SIG-M5 (cell line): ENCODE results near the gene CHST11.
A peak's percentile ranks its signal among the peaks of the same experiment; 100 is the strongest.

ENCODE experiments used
- DNase-seq: peaks from one replicate; lab custom pipeline; 2025; lab: John Stamatoyannopoulos, UW

CHST11 gene

GRCh38 chr12:104630230-104630670 lies 173.5 kb downstream of the CHST11 start:
- no peak for DNase-seq

GRCh38 chr12:104631867-104632266 lies 175.1 kb downstream of the CHST11 start:
- no peak for DNase-seq

DNA sequence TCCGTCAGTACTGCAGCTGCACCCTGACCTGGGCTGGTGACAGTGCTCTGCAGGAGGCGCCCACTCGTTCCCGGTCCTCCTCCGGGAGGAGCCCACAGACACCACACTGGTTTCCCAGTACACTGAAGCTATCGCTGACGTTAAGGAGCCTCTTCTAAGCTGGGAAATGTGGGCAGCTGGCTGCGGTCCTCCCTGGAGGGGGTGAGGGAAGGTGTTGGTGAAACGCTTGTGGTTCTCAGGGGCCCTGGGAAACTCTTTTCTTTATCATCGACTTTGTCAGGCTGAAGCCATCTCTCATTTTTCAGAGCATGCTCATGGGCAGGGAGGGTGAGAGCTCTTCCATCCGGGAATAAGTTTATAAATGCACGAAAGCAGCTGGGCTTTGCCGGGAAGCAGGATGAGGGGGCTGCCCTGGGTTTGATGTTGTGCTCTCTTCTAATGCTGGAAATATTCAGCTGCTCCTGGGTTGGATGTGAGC lies 176.0 kb downstream of the CHST11 start:
- no peak for DNase-seq

DNA sequence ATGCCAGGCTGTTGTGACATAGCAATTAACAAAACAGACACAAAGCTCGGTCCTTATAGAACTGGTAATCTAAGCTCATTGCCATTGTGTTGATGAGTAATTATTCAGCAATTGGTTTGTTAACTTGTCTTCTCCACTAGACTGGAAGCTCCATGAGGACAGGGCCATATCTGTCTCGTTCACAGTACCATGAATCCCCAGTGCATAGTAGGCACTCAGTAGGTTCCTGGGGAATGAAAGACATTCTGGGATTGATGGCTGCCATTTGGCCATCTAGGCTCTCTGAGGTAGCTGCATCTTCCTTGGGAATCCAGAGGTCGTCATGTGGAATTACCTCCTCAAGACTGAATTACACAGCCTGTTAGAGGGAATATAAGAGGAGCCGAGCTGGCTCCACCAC lies 177.3 kb downstream of the CHST11 start:
- no peak for DNase-seq

GRCh38 chr12:104634852-104635251 lies 178.1 kb downstream of the CHST11 start:
- no peak for DNase-seq

- DNase-seq, result no peak
Measured at GRCh38 chr12:104635607-104636343, 179.0 kb downstream of the CHST11 start.

DNA sequence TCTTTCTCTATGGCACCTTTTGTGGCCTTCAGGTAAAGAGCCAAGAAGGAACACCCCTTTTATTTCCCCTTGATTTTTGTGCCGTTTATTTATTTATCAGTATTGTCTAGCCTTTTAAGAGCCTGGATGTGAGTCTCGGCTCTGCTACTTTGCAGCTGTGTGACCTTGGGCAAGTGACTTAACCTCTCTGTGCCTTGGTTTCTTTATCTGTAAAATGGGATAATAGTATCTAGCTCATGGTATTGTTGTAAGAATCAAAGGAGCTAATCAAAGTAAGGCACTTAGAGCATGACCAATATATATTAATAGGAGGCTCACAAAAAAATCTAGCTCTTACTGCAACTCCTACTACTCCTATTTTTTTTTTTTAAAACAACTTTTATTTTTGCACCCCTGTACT lies 179.7 kb downstream of the CHST11 start:
- DNase-seq, result no peak

DNA sequence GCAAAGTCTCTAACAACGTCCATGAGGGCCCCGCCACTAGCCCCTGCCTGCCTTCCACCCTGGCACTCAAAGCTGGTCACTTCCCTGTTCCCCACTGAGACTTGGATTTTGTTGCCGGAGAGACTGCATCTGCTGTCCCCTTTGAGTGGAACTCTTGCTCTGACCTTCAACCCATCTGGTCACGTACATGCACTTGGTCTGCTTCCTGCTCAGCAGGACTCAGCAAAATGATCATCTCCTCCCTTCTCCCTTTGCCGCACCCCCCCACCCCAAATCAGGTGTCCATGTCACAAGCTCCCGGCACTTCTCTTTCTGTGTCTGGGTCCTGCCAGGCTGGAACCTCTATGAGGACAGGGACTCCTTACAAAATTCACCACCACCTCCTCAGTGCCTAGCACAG lies 180.9 kb downstream of the CHST11 start:
- DNase-seq, result no peak

DNA sequence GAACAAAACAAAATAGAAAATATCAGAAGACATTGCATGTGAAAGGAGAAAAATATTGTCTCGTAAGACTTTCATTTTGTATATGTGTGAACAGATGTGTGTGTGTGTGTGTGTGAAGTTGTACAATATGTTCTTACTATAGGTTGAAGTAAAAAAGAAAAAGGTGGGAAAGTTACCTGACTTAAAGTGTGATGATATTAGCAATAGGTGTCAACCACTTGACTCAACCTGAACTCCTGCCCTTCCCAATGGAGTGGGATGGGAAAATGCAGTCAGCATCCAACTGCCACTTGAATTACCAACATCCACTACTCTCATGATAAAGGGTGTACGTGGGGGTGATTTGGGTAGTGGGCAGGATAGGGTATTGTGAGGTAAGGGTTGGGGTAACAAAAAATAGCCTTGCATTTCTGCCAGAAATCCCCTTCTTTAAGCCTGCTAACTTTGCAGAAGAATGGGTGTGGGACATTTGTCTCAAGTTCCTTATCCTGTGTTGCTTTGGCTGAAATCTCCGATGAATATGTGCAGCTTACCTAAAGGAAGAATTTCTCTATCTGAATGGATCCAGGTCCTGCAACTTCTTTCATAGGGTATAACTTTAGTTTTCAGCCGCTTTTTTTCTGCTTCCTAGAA lies 181.6 kb downstream of the CHST11 start:
- DNase-seq, result no peak

DNA sequence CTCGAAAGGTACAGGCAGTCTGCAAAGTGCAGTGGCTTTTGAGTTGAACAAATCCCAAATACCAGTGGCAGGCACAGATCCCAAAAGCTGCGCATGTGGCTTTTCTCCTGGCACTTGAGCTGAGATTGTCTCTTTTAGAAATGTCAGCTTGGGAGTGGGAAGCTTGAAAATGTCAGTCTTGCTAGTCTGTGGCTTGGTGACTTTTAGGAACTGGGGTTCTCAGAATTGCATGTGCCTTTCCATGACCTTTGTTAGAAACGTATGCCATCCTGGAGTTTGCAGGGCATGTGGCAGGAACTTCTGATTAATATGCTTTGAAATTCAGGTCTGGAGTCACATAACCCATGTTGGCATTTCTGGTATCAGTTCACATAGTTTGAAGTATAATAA lies 182.1 kb downstream of the CHST11 start:
- DNase-seq, result no peak

- DNase-seq, result no peak
Measured at GRCh38 chr12:104640956-104641355, 184.2 kb downstream of the CHST11 start.

GRCh38 chr12:104641862-104642261 lies 185.1 kb downstream of the CHST11 start:
- DNase-seq, result no peak

GRCh38 chr12:104643093-104643818 lies 186.5 kb downstream of the CHST11 start:
- DNase-seq, result no peak

DNA sequence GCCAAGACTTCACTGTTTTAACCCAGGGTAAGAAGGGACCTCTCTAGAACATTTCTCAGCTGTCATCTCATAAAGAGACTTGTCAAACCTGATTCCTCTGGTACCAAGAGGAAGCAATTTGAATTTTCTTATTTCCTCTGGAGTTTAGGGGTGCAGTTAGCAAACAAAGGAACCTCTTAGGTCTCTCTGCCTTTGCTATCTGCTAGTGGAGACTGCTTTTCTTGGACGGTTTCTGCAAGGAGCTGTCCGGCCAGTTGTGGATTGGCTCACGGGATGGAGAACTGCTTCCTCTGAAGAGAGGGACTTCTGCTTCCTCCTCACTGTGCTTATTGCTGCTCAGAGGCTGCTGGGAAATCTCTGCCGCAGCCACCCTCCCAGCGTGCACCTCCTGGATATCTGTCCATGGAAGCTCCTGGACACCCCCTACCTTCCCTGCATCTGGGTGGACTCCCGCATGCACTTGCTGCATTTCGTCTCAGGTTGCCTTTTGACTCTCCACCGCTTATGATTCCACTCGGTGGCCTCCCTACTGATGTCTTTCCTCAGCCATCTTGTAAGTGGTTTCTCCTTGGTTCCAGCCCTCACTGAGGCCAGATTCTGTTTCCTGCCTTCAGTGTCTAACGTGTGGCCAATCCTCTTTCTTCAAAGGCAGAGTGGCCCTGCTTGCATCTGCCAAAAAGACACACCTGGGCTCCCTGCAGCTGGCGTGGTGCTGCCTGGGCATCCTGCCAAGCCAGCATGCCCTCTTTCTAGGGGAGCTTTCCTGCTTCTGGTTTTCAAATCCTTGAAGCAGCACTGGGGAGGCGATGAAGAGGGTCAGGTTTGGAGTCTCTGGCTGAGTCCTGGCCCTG lies 187.3 kb downstream of the CHST11 start:
- no peak for DNase-seq

- no peak for DNase-seq
Measured at GRCh38 chr12:104648756-104649155, 192.0 kb downstream of the CHST11 start.

- peak; percentile 38 for DNase-seq
Measured at GRCh38 chr12:104649217-104649824, 192.6 kb downstream of the CHST11 start.

GRCh38 chr12:104649921-104650320 lies 193.2 kb downstream of the CHST11 start:
- DNase-seq, result no peak

- no peak for DNase-seq
Measured at GRCh38 chr12:104650541-104650940, 193.8 kb downstream of the CHST11 start.

DNA sequence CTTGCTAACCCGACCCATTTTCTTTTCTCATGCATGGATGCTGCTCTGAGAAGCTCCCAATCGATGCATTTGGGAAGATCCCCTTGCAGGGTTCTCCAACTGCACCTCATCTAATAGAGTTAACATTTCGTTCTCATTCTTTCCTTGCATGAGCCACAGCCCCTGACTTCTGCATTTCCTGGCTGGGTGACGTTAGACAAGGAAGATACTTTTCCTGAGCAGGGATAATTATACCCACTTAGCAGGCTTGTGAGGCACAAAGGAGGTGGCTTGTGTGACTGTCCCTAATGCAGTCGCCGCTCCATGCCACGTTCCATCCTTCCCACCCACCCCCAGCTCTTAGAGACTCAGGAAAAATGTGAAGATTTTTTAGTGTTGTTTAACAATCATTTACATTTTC lies 195.1 kb downstream of the CHST11 start:
- DNase-seq, result no peak

DNA sequence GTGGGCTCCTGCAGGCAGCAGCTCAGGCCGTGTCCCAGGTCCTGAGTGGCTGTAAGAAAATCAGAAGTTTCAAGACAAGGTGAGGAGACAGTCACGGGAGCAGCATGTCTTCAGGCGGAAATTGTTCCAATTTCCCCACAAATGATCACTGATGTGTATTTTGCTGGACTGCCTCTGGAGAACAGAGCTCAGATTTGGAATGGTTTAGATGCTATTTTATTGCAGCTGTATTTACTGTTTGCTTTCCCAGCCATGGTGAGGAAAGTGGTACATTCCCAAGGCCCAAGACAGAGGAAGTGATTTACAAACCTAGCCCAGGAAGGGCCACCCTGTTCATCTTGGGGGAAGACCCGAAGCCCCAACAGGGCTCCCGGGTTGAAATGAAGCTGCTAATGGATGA lies 195.6 kb downstream of the CHST11 start:
- no peak for DNase-seq

GRCh38 chr12:104652910-104653309 lies 196.2 kb downstream of the CHST11 start:
- no peak for DNase-seq
